ENCODE data around the gene SLC7A1.

SLC7A1 gene

GRCh38 chr13:29564373-29564772 is 31.1 kb downstream of the SLC7A1 start:
- DNase-seq (ENCODE audit: low read depth): no peak
- H3K4me3 ChIP-seq (ENCODE audit: low read depth, low read length): no peak overlapping the region
- TF ChIP-seq CTCF (IDR thresholded peaks at IDR 0.05; ENCODE audit: insufficient read depth, low read depth, low read length, missing control alignments): no peak

- TF ChIP-seq CTCF (IDR thresholded peaks at IDR 0.05; ENCODE audit: insufficient read depth, low read depth, low read length, missing control alignments): no peak
- H3K4me3 ChIP-seq (ENCODE audit: low read depth, low read length): no peak overlapping the region
- DNase-seq (ENCODE audit: low read depth): no peak
These were observed 31.5 kb downstream of the SLC7A1 start for GRCh38 chr13:29563941-29564340.

GRCh38 chr13:29562786-29563438 is 32.6 kb downstream of the SLC7A1 start:
- no peak for DNase-seq (ENCODE audit: low read depth)
- TF ChIP-seq CTCF (IDR thresholded peaks at IDR 0.05; ENCODE audit: insufficient read depth, low read depth, low read length, missing control alignments): no peak
- no peak overlapping the region for H3K4me3 ChIP-seq (ENCODE audit: low read depth, low read length)

- no peak overlapping the region for H3K4me3 ChIP-seq (ENCODE audit: low read depth, low read length)
- no peak for DNase-seq (ENCODE audit: low read depth)
- TF ChIP-seq CTCF (IDR thresholded peaks at IDR 0.05; ENCODE audit: insufficient read depth, low read depth, low read length, missing control alignments): no peak
These were observed 33.6 kb downstream of the SLC7A1 start for GRCh38 chr13:29561918-29562317.

GRCh38 chr13:29556742-29557141 is 38.7 kb downstream of the SLC7A1 start:
- H3K4me3 ChIP-seq (ENCODE audit: low read depth, low read length): no peak overlapping the region
- DNase-seq (ENCODE audit: low read depth): no peak
- TF ChIP-seq CTCF (IDR thresholded peaks at IDR 0.05; ENCODE audit: insufficient read depth, low read depth, low read length, missing control alignments): no peak

GRCh38 chr13:29551214-29551613 is 44.3 kb downstream of the SLC7A1 start:
- H3K4me3 ChIP-seq (ENCODE audit: low read depth, low read length): no peak overlapping the region
- DNase-seq (ENCODE audit: low read depth): no peak
- no peak for TF ChIP-seq CTCF (IDR thresholded peaks at IDR 0.05; ENCODE audit: insufficient read depth, low read depth, low read length, missing control alignments)

GRCh38 chr13:29550430-29550988 is 45.0 kb downstream of the SLC7A1 start:
- DNase-seq (ENCODE audit: low read depth): no peak
- no peak overlapping the region for H3K4me3 ChIP-seq (ENCODE audit: low read depth, low read length)

More at GRCh38 chr13:29550430-29550988, 45.0 kb downstream of the SLC7A1 start:
- no peak for TF ChIP-seq CTCF (IDR thresholded peaks at IDR 0.05; ENCODE audit: insufficient read depth, low read depth, low read length, missing control alignments)

All from GM12865 (cell line).